ENCODE results near the gene SNRPA. TPM values are rescaled to one million over a fixed set of nuclear protein-coding genes. Genes with fewer than 3 reads are reported as not detected.
A peak's percentile ranks its signal among the peaks of the same experiment; 100 is the strongest.

SNRPA gene
- total RNA-seq, 1 donor from 2014 or later = 130 TPM

- no peaks in the 10 kb centered on the region for H3K27me3 Mint-ChIP-seq
- H3K36me3 Mint-ChIP-seq = no peaks in the 10 kb centered on the region
- peak; percentile 64 for TF ChIP-seq CTCF (conservative IDR thresholded peaks at IDR 0.05)
- H3K4me3 Mint-ChIP-seq = peak overlapping the region; percentile 95
- H3K27ac Mint-ChIP-seq = peak overlapping the region; percentile 98
- no peaks in the 10 kb centered on the region for H3K9me3 Mint-ChIP-seq
- DNase-seq (ENCODE audit: extremely low spot score, unreplicated experiment) = no peak
- H3K4me1 Mint-ChIP-seq (ENCODE audit: unreplicated experiment) = peaks cover 21% of the 10 kb centered on the region
Measured at GRCh38 chr19:40797963-40798682, 47.1 kb downstream of the SNRPA start.

GRCh38 chr19:40798683-40799557 is 47.9 kb downstream of the SNRPA start, which contains the start of gene EGLN2:
EGLN2 (plus strand) TSS chr19:40799191; CDS start chr19:40800573, 1,382 bp downstream.
- H3K9me3 Mint-ChIP-seq = no peaks in the 10 kb centered on the region
- peaks cover 29% of the 10 kb centered on the region for H3K4me1 Mint-ChIP-seq (ENCODE audit: unreplicated experiment)
- H3K36me3 Mint-ChIP-seq = no peaks in the 10 kb centered on the region
- H3K27me3 Mint-ChIP-seq = no peaks in the 10 kb centered on the region
- peak within 1 kb of the TSS; percentile 98 for H3K27ac Mint-ChIP-seq
- H3K4me3 Mint-ChIP-seq = peak within 1 kb of the TSS; percentile 95
- no peak for TF ChIP-seq CTCF (conservative IDR thresholded peaks at IDR 0.05)
- peak; percentile 100 for DNase-seq (ENCODE audit: extremely low spot score, unreplicated experiment)

DNA sequence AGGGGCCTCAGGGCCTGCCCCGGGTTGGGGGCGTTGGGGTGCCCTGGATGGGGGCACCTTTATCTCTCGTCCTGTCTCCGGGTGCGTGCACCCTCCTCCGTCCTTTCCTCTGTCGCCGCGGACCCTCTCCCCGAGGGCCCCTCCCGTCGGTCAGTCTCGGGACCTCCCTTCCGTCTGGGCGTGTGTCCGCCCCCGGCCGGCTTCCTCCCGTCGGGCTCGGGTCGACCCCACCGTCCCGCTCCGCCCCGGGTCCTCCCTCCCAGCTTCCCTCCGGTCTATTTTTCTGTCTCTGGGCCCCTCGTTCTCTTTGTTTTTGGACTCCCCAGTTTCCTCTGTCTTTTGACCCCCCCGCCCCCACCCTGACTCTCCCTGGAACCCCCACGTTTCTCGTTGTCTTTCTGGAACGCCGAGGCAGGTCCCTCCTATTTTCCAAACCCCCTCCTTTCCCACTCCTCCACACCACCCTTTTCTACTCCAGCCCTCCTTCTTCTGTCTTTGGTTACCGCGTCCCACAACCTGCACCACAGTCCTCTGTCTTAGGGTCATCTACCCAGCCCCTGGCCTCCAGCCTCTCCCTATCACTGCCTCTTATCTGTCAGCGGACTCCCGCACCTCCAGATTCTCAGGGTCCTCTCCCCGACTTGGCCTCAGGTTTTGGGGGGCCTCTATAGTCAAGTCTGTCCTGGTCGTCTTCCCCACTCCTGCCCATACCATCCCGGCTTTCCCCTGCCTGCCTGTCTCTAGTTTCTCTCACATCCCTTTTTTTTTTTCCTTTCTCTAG is 48.7 kb downstream of the SNRPA start:
- Mint-ChIP-seq H3K4me3 (peak overlapping the region; percentile 92), H3K9me3 (no peaks in the 10 kb centered on the region), H3K36me3 (peaks cover under 1% of the 10 kb centered on the region), H3K27ac (peak overlapping the region; percentile 87), H3K4me1 (ENCODE audit: unreplicated experiment) (peaks cover 38% of the 10 kb centered on the region), H3K27me3 (no peaks in the 10 kb centered on the region)
- no peak for DNase-seq (ENCODE audit: extremely low spot score, unreplicated experiment)
- TF ChIP-seq CTCF (conservative IDR thresholded peaks at IDR 0.05) = no peak

- Mint-ChIP-seq H3K4me1 (ENCODE audit: unreplicated experiment) (peaks cover 42% of the 10 kb centered on the region), H3K9me3 (no peaks in the 10 kb centered on the region), H3K4me3 (peak overlapping the region; percentile 92), H3K27ac (peak overlapping the region; percentile 87), H3K27me3 (no peaks in the 10 kb centered on the region), H3K36me3 (peaks cover 4% of the 10 kb centered on the region)
- no peak for DNase-seq (ENCODE audit: extremely low spot score, unreplicated experiment)
- no peak for TF ChIP-seq CTCF (conservative IDR thresholded peaks at IDR 0.05)
Measured at GRCh38 chr19:40800339-40800996, 49.5 kb downstream of the SNRPA start.

- no peak for TF ChIP-seq CTCF (conservative IDR thresholded peaks at IDR 0.05)
- Mint-ChIP-seq H3K36me3 (peaks cover 4% of the 10 kb centered on the region), H3K4me3 (no peak overlapping the region), H3K27me3 (no peaks in the 10 kb centered on the region), H3K4me1 (ENCODE audit: unreplicated experiment) (peaks cover 42% of the 10 kb centered on the region), H3K27ac (peak overlapping the region; percentile 36), H3K9me3 (no peaks in the 10 kb centered on the region)
- no peak for DNase-seq (ENCODE audit: extremely low spot score, unreplicated experiment)
Measured at GRCh38 chr19:40800997-40801377, 50.0 kb downstream of the SNRPA start.
